WTC11 (cell line): ENCODE data around the gene D2HGDH. TPM values are rescaled to one million over a fixed set of nuclear protein-coding genes. Genes with fewer than 3 reads are reported as not detected.

Source experiments
- ATF1 ChIP-seq: sonication (generic); formaldehyde crosslinking; IDR thresholded peaks from 2 replicates; pipeline ENCODE4 v1.8.1; 2023; ENCODE audit warnings: mild to moderate bottlenecking, moderate library complexity, missing genetic modification reagents
- ATF6 ChIP-seq: sonication (generic); formaldehyde crosslinking; IDR thresholded peaks from 2 replicates; pipeline ENCODE4 v1.8.1; 2023; ENCODE audit warnings: mild to moderate bottlenecking, missing genetic modification reagents
- CREB1 ChIP-seq: sonication (generic); formaldehyde crosslinking; IDR thresholded peaks from 2 replicates; pipeline ENCODE4 v1.8.0; 2023; ENCODE audit warnings: mild to moderate bottlenecking, missing genetic modification reagents
- ELF4 ChIP-seq: sonication (generic); formaldehyde crosslinking; IDR thresholded peaks from 2 replicates; pipeline ENCODE4 v1.8.1; 2022; ENCODE audit warnings: low read depth, mild to moderate bottlenecking, moderate library complexity, missing genetic modification reagents
- ESRRA ChIP-seq: sonication (generic); formaldehyde crosslinking; IDR thresholded peaks from 2 replicates; pipeline ENCODE4 v1.8.1; 2022; ENCODE audit warnings: mild to moderate bottlenecking, missing genetic modification reagents, borderline replicate concordance
- FOXP1 ChIP-seq: sonication (generic); formaldehyde crosslinking; IDR thresholded peaks from 2 replicates; pipeline ENCODE4 v1.8.0; 2022; ENCODE audit warnings: missing genetic modification reagents, mild to moderate bottlenecking, moderate library complexity, borderline replicate concordance
- GABPB1 ChIP-seq: sonication (generic); formaldehyde crosslinking; IDR thresholded peaks from 2 replicates; pipeline ENCODE4 v1.8.1; 2023; ENCODE audit warnings: mild to moderate bottlenecking, missing genetic modification reagents
- GRHL2 ChIP-seq: fragments of 250-450 bp; sonication (Bioruptor Pico); IDR thresholded peaks from 2 replicates; pipeline ENCODE4 v1.8.0; 2022; ENCODE audit warnings: mild to moderate bottlenecking, moderate library complexity; ENCODE audit not compliant: insufficient replicate concordance, severe bottlenecking
- GTF2I ChIP-seq: fragments of 250-450 bp; sonication (Bioruptor Pico); conservative IDR thresholded peaks from 2 replicates; pipeline ENCODE4 v1.4.0; 2021; ENCODE audit warnings: mild to moderate bottlenecking
- IRF1 ChIP-seq: sonication (generic); formaldehyde crosslinking; IDR thresholded peaks from 2 replicates; pipeline ENCODE4 v1.8.0; 2023; ENCODE audit warnings: missing genetic modification reagents
- JUN ChIP-seq: sonication (generic); formaldehyde crosslinking; IDR thresholded peaks from 2 replicates; pipeline ENCODE4 v1.8.0; 2023; ENCODE audit warnings: mild to moderate bottlenecking, missing genetic modification reagents
- KAT7 ChIP-seq: sonication (generic); formaldehyde crosslinking; IDR thresholded peaks from 2 replicates; pipeline ENCODE4 v1.8.1; 2023; ENCODE audit warnings: missing genetic modification reagents, mild to moderate bottlenecking, borderline replicate concordance
- MLX ChIP-seq: sonication (generic); formaldehyde crosslinking; IDR thresholded peaks from 2 replicates; pipeline ENCODE4 v1.8.1; 2023; ENCODE audit warnings: mild to moderate bottlenecking, missing genetic modification reagents, moderate library complexity
- MXD4 ChIP-seq: fragments of 250-450 bp; sonication (Bioruptor Pico); IDR thresholded peaks from 2 replicates; pipeline ENCODE4 v1.8.0; 2021; ENCODE audit warnings: mild to moderate bottlenecking, moderate library complexity, borderline replicate concordance
- PRRX2 ChIP-seq: fragments of 250-450 bp; sonication (Bioruptor Pico); IDR thresholded peaks from 2 replicates; pipeline ENCODE4 v1.8.0; 2021; ENCODE audit warnings: mild to moderate bottlenecking
- RORB ChIP-seq: fragments of 250-450 bp; sonication (Bioruptor Pico); IDR thresholded peaks from 2 replicates; pipeline ENCODE4 v1.9.0; 2021; ENCODE audit warnings: mild to moderate bottlenecking
- SOX15 ChIP-seq: fragments of 250-450 bp; sonication (Bioruptor Pico); IDR thresholded peaks from 2 replicates; pipeline ENCODE4 v1.9.0; 2021; ENCODE audit warnings: mild to moderate bottlenecking
- STAT6 ChIP-seq: sonication (generic); formaldehyde crosslinking; conservative IDR thresholded peaks from 2 replicates; pipeline ENCODE4 v1.8.1; 2023; ENCODE audit warnings: mild to moderate bottlenecking, low read depth, missing genetic modification reagents, moderate library complexity
- TCF7 ChIP-seq: sonication (generic); formaldehyde crosslinking; IDR thresholded peaks from 2 replicates; pipeline ENCODE4 v1.8.0; 2022; ENCODE audit warnings: mild to moderate bottlenecking, low read depth, missing genetic modification reagents, moderate library complexity
- TEAD4 ChIP-seq: sonication (generic); formaldehyde crosslinking; IDR thresholded peaks from 2 replicates; pipeline ENCODE4 v1.8.0; 2022; ENCODE audit warnings: mild to moderate bottlenecking, missing genetic modification reagents
- USF1 ChIP-seq: sonication (generic); formaldehyde crosslinking; IDR thresholded peaks from 2 replicates; pipeline ENCODE4 v1.8.0; 2022; ENCODE audit warnings: mild to moderate bottlenecking, missing genetic modification reagents
- ZNF138 ChIP-seq: sonication (generic); formaldehyde crosslinking; conservative IDR thresholded peaks from 2 replicates; pipeline ENCODE4 v1.8.1; 2022; ENCODE audit warnings: mild to moderate bottlenecking, moderate library complexity, missing genetic modification reagents
- ZNF232 ChIP-seq: sonication (generic); formaldehyde crosslinking; IDR thresholded peaks from 2 replicates; pipeline ENCODE4 v1.8.0; 2022; ENCODE audit warnings: mild to moderate bottlenecking, missing genetic modification reagents
- ZNF263 ChIP-seq: sonication (generic); formaldehyde crosslinking; IDR thresholded peaks from 2 replicates; pipeline ENCODE4 v1.8.1; 2022; ENCODE audit warnings: low read depth, mild to moderate bottlenecking, moderate library complexity, missing genetic modification reagents
- ZNF281 ChIP-seq: sonication (generic); formaldehyde crosslinking; IDR thresholded peaks from 2 replicates; pipeline ENCODE4 v1.8.0; 2023; ENCODE audit warnings: mild to moderate bottlenecking, missing genetic modification reagents
- ZNF396 ChIP-seq: fragments of 250-450 bp; sonication (Bioruptor Pico); IDR thresholded peaks from 2 replicates; pipeline ENCODE4 v1.8.0; 2021; ENCODE audit warnings: mild to moderate bottlenecking, moderate library complexity, borderline replicate concordance
- ZNF423 ChIP-seq: fragments of 250-450 bp; sonication (Bioruptor Pico); IDR thresholded peaks from 2 replicates; pipeline ENCODE4 v2.1.2; 2022; ENCODE audit warnings: mild to moderate bottlenecking, moderate library complexity
- ZNF425 ChIP-seq: fragments of 250-450 bp; sonication (Bioruptor Pico); conservative IDR thresholded peaks from 2 replicates; pipeline ENCODE4 v1.9.0; 2021; ENCODE audit warnings: mild to moderate bottlenecking
- total RNA-seq: library from RNA; stranded (reverse); gene quantifications from 3 replicates; pipeline ENCODE4 v1.2.3, GENCODE V29; 2021

D2HGDH gene
- total RNA-seq, 1 experiment from 2014 or later, result 22.7 TPM

- TF ChIP-seq ZNF281 (no peak), ZNF138 (CRISPR knock-in tag) (no peak), ZNF232 (CRISPR knock-in tag) (no peak), ATF6 (CRISPR knock-in tag) (no peak), PRRX2 (CRISPR knock-in tag) (no peak), TEAD4 (CRISPR knock-in tag) (no peak), ZNF425 (no peak), RORB (CRISPR knock-in tag) (no peak), CREB1 (CRISPR knock-in tag) (no peak), ELF4 (no peak), GABPB1 (CRISPR knock-in tag) (peak; percentile 59), ZNF396 (CRISPR knock-in tag) (no peak), ATF1 (CRISPR knock-in tag) (no peak; the same call in 1 of the 2 replicates), FOXP1 (CRISPR knock-in tag) (peak; percentile 96), IRF1 (CRISPR knock-in tag) (no peak; the same call in 1 of the 2 replicates), MXD4 (CRISPR knock-in tag) (no peak), TCF7 (CRISPR knock-in tag) (peak; percentile 88), ZNF423 (CRISPR knock-in tag) (no peak), STAT6 (CRISPR knock-in tag) (no peak), ZNF263 (CRISPR knock-in tag) (peak; percentile 61; the same call in 1 of the 2 replicates), KAT7 (CRISPR knock-in tag) (0 out of 2 replicates have a peak, but pooled peaks have one; percentile 49), GTF2I (no peak), SOX15 (CRISPR knock-in tag) (no peak), MLX (peak; percentile 51; the same call in 1 of the 2 replicates), USF1 (CRISPR knock-in tag) (no peak), JUN (CRISPR knock-in tag) (no peak; the same call in 1 of the 2 replicates), ESRRA (0 out of 2 replicates have a peak, but pooled peaks have one; percentile 43), GRHL2 (CRISPR knock-in tag) (no peak)
Observed at GRCh38 chr2:241701399-241702154, 32.9 kb upstream of the D2HGDH start, which contains the start of gene ING5 (continued).
